ENCODE measurements around the gene VPS29.

Gene VPS29

GRCh38 chr12:110444455-110444854 lies 57.5 kb downstream of the VPS29 start:
- DNase-seq (ENCODE audit: low read depth in 2 of 2), result no peak

All from stimulated activated CD8-positive, alpha-beta memory T cell treated with anti-CD3 and anti-CD28 coated beads, Interleukin-2, amount 100 ng/mL, for 48 hours (primary cell).